Spleen (tissue), 7 donors: ENCODE data around the gene USF3.

ENCODE experiments used
- CTCF ChIP-seq, 11 experiments: fragments of 200-600 bp in 7 of 11; fragments of 450-650 bp in 4 of 11; sonication (generic) in 4 of 11; IDR thresholded peaks in 8 of 11; conservative IDR thresholded peaks in 3 of 11; 1 replicate in 7 of 11; 2 replicates in 4 of 11; pipeline versions ENCODE4 v1.4.0 to v1.8.0; 2016 to 2021; ENCODE audit warnings: antibody characterized with exemption in 11 of 11, inconsistent platforms in 4 of 11, mild to moderate bottlenecking in 1 of 11
- POLR2A ChIP-seq, 3 donors: fragments of 450-650 bp; IDR thresholded peaks; one replicate each; pipeline ENCODE4 v1.5.1; 2017; ENCODE audit warnings: antibody characterized with exemption in 3 of 3, mild to moderate bottlenecking in 1 of 3
- donor health status: DM: no; HTN: no; CAD: no; lungs with moderate emphysema.
- donor health status: DM: no; HTN: no; CAD: no.
- donor health status: DM: no; HTN: no; CAD: no.

GRCh38 chr3:113730550-113730949 is 34.1 kb upstream of the USF3 start:
- no peak for TF ChIP-seq CTCF (IDR thresholded peaks at IDR 0.05 in 8 of 11, conservative IDR thresholded peaks at IDR 0.05 in 3 of 11)
- TF ChIP-seq POLR2A (IDR thresholded peaks at IDR 0.05) = no peak
